CD4-positive, alpha-beta T cell treated with Interleukin-6 for 4 hours (primary cell): Measurements from ENCODE around the gene COA1.
"Not testable (repeated sequence)": the region's sequence is repeated elsewhere in the genome, so short reads cannot be mapped to it uniquely, and the experiment has no call there.

Experiments
- DNase-seq: peaks from one replicate; pipeline ENCODE4 v3.0.0-alpha.2; 2020; ENCODE audit warnings: mixed read lengths

COA1 gene

DNA sequence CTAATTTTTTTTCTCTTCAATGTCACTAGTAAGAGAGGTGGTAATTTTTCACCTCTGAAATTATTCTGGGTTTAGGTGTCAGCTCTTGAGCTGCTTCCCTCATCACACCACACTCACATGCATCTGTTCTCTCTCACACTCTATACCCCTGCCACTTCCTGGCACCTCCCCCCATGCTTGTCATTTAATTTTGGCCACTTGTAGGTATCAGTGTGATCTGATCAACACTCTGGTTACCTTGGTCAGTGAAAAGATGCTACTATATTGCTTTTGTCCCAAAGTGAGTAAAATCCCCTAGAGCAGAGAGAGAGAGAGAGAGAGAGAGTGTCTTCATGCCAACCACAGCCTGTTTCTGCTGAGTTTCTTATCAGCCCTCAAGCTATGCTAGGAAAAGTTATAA lies 103.9 kb downstream of the COA1 start:
- peak; percentile 65 for DNase-seq

DNA sequence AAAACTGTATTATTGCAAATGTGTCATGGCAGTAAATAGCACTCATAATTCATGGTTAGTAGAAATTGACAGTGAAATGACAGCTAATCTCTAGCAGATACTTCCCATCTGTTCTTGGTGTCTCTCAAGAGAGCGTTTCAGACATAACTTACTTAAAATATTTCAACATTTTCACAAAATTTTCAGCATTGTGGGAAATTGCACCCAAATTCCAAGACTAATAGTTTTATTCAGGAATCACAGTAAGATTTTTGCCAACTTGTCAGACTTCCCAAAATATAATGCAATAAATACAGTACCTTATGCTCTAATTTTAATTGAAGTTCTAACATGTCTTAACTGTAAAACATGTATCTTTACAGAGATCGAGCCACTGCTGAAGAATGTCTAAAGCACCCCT lies 105.2 kb downstream of the COA1 start:
- no peak for DNase-seq

DNA sequence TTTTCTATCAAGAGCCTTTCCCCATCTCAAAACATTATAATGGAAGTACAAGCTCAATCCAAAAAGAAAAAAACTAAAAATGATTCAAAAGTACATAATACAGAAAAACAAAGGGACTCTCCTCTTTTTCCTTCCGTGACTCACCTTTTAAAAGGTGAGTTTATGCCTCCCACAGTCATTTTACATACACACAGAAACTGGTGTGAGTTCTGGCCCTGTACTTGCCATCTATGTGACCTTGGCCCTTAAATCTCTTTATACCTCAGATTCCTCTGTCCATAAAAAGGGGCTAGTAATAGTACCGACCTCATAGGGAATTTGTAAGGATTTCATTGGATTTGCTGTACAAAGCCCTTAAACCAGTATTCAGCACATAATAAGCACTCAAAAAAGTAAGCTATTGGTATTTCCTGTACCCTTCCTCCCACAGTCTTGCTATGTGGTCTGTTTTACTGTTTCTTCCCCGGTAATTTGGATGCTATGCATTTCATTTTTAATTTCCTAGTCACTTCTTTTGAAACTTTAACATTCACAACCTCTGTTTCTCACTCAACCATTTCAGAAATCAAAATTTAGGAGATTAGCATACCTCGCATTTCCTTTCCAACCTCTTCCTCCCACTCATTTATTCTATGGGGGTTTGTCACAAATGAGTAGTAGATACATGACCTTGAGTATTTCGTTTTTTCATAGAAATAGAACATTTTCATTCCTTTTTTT lies 107.4 kb downstream of the COA1 start:
- DNase-seq = no peak

DNA sequence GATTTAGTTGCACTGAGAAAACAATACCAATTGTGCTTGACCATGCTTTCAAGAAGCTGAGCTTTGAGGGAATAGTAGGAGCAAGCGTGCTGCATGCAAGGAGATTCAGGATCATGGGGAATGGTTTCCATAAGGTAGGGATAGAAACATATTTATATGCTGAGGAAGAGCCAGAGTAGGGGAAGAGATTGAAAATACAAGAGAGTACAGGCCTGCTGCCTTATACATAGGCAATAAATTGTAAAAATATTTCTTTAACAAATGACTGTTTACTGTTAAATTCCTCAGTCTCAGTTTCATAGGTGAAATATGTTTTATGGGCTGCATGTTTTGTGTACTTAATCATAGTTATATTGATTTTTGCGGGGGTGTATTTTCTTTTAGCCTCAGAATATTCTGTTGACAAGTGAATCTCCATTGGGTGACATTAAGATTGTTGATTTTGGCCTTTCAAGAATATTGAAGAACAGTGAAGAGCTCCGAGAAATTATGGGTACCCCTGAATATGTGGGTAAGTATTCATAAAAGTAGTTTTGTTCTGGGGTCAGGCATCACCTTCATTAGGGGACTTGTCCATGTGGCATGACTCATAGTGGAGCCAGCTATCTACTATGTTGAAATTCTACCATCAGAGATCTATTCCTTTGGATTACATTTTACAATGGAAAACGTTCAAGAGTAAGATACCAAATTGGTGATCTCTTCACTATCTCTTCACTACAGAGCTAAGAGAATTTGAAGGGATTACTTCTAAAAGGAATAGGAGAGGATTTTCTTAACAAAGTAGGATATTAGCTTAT lies 109.9 kb downstream of the COA1 start:
- DNase-seq = no peak

DNA sequence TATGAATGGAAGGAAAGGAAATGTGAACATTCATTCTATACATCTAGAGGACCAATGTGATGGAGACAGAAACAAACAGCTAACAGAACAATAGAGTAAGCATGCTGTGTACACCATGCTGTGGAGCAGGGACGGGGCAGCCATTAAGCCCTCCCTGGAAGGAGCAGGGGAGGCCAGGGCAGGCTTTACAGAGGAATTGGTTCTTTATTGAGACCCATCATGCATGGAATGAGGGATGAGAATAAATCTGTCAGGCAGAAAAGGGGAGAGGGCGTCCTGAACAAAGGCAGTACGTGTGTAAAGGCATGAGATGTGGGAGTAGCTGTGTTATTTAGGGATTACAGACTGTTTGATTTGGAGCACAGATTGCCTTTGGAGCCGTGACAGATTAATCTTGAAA lies 111.2 kb downstream of the COA1 start:
- no peak for DNase-seq

DNA sequence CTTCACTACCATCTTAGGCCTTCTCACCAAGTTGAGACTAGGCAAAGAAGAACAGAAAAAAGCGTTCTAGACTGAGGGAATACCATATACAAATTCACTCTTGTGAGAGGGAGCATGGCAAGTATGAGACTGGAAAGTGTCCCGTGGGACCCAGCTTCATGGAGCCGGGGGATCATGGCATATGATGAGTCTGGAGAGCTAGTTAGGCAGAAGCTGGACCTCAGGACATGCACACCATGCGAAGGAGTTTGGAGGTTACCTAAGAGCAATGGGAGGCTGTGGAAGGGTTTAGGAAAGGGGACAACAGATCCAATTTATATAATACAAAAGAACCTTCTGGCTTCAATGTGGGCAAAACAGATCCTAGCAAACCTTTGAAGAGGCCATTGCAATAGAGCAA lies 112.3 kb downstream of the COA1 start:
- no peak for DNase-seq

DNA sequence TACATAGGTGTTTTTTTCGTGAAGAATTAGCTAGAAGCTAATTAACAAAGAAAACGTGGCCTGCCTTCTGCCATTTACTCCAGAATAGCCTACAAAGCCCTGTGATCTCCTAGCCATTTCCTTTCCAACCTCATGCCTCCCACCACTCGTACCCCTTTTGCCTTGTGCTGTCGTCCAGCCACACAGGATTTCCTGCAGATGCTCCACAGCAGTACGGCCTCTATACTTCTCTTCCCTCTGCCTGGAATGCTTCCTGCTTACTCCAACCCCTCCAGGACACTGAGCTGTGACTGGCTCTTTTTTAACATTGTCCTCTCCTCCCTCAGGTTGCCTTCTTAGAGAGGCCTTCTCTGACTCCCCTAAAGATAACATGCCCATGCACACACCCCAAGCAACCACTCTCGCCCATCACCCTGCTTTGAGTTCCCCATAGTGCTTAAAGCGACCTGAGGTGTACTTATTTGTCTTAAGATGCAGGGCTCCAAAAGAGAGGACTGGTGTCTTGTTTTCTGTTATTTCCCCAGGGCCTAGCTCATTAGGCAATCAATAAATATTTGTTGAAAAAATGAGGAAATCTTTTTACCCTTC lies 113.7 kb downstream of the COA1 start:
- no peak for DNase-seq

DNA sequence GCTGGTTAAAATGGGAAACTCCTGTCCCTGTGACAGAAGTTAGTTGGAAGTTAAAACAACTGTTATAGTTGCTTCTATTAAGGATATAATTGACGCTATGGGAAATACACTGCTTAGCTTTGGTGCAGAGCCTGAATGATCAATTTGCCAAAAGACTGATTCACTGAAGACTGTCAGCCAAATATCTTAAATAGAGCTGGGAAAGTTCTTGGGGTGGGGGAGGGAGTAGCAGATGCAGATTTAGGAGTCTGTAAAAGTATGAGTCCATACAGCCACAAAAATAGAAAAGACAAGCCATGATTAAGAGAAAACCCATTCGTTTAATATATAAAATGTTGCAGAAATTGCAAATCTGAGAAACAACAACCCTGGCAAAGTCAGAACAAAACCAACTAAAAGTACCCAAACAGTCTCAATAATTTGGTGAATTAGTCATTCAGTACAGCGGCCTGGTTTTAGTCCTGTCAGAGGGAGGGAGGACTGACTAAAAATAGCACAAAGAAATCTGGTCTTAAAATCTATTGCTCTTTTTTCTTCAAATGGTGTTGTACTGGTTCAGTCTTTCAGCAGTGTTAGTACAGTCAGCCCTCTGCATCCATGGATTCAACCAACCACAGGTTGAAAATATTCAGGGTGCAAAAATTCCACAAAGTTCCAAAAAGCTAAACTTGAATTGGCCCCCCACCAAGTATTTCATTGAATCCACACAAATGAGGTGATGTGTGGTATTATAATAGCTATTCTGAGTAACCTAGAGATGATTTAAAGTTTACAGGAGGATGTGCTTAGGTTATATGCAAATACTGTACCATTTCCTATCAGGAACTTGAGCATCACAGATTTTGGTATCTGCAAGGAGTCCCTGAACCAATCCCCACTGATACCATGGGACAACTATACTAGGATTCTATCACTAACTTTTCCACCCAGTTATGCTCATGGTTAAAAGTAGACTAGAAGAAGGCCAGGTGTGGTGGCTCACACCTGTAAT lies 116.4 kb downstream of the COA1 start:
- no peak for DNase-seq

DNA sequence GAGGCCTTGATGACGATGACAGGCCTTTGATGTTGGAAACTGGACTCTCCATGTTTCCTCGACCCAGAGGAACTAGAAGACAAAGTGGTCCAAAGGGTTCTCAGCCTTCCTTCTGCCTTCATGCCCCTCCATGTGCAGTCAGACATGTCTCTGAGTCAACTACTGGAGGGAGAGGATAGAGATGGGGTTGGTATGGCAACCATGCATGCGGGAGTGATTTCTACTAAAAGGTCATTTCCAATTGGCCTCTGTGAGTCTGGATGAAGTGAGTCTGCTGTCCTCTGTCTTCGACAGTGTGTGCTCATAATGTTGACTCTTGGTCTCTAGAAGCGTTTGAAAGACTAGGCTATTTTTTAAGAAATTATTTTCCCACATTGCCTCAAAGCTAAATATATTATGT lies 117.2 kb downstream of the COA1 start:
- no peak for DNase-seq

DNA sequence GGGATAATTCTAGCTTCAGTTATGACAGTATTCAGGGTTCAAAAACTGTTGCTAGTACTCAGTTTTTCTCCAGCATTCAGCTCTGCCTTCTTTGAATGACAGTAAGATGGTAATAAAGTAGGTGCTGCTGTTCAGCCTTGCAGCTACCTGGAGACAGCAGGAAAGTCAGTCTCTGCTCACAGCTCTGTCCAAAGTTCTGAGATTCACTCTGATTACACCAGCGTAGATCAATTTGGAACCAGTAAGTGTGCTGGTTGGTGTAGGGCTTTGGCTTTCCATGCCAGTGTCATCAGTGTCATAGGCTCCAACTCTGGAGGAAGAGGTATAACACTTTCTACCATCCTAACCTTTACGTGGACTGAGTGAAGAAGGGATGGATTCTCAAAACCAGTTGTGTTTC lies 120.2 kb downstream of the COA1 start:
- no peak for DNase-seq

DNA sequence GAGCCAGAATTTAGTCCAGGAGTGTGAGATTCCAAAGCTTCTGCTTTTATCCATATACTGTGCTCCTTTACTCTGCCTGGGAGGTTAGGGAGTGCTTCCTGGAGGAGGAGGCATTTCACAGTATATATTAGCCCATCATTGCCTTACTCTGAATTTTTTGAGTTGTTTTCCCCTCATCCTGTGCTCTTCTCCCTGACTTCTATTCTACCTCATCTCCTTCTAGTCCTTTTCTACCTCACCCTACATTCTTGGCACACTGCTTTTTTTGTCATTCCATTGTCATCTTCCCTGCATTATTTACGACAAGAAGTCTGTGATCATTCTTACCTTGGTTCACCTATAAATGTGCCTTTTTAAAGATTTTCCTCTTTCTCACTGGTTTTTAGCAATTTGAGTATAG lies 125.1 kb downstream of the COA1 start:
- no peak for DNase-seq

DNA sequence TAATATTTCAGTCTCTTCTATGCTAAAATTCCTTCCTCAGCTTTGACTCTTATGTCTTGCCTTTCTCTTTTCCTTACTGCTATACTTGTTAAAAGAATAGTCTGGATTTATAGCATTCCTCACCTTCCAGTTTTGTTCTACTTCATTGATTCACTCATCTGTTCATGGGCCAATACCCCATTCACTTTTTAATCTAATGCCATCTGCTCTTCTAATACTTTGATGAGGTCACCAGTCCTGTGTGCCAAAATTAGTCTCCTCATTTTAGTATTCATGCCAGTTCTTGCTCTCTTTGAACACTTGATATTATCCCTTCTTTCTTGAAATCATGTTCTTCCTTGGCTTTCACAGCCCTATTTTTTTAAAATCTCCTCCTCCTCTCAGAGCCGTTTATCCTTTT lies 127.1 kb downstream of the COA1 start:
- DNase-seq = no peak

DNA sequence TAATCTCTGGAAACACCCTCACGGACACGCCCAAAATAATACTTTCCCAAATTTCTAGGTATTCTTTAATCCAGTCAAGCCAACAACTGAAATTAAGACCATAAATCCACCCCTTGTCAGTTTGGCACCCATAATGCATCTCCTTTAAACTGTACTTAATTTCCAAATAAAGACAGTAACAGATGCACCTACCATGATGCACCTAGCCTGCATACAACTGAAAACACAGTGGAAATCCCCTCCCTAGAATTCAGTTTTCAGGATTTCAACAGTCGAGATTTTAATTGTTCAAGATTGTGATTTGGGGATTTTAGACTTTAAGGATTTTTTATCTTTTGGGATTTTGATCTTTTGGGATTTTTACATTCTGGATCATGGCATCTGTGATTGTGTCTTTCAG lies 129.3 kb downstream of the COA1 start:
- DNase-seq = no peak

DNA sequence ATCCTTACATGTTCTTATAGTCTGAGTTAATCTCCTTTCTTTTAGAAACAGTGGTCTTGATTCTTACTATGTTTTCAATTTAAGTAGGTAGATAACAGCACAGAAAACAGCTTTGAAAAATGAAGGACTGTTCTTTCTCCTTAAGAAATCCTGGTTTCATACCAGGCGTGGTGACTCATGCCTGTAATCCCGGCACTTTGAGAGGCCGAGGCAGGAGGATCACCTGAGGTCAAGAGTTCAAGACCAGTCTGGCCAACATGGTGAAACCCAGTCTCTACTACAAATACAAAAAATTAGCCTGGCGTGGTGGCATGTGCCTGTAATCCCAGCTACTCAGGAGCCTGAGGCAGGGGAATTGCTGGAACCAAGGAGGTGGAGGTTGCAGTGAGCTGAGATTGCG lies 132.9 kb downstream of the COA1 start:
- DNase-seq = not testable (repeated sequence)

DNA sequence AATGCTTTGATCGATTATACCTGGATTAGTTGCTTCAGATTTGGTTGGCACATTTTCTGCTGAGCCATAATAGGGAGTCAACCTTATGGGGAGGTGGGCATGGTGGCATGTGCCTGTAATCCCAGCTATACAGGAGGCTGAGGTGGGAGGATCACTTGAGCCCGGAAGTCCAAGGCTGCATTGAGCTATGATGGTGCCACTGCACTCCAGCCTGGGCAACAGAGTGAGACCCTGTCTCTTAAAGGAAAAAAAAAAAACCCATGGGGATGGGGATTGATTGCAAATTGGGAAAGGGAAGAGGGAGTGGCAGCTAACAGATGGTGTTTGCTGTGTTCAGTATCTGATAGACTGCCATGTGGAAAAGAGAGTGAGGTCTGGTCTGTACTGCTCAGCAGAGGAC lies 135.3 kb downstream of the COA1 start:
- DNase-seq = no peak

DNA sequence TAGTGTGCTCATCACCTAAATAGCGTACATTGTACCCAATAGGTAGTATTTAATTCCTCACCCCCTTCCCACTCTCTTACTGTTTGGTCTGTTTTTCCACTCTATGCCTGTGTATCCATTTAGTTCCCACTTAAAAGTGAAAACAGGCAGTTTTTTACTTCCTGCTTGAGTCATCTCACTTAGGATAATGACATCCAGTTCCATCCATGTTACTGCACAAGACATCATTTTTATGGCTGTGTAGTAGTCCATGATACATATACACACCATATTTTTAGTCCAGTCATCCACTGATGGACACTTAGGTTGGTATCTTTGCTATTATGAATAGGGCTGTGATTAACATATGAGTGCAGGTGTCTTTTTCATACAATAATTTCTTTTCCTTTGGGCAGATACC lies 136.3 kb downstream of the COA1 start:
- DNase-seq = no peak

DNA sequence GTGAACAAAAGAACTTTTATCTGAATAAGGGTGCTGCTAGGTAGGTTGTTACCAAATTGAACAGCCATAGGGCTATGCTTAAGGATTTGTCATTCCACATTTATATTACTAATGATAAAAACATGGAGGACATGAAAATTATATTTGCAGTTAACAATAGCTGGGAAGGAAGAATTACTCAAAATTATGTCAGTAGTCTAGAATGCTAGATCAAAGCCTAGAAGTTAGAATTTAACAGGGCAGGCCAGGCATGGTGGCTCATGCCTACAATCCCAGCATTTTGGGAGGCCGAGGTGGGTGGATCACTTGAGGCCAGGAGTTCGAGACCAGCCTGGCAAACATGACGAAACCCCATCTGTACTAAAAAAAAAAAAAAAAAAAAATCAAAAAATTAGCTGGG lies 137.0 kb downstream of the COA1 start:
- DNase-seq = no peak

DNA sequence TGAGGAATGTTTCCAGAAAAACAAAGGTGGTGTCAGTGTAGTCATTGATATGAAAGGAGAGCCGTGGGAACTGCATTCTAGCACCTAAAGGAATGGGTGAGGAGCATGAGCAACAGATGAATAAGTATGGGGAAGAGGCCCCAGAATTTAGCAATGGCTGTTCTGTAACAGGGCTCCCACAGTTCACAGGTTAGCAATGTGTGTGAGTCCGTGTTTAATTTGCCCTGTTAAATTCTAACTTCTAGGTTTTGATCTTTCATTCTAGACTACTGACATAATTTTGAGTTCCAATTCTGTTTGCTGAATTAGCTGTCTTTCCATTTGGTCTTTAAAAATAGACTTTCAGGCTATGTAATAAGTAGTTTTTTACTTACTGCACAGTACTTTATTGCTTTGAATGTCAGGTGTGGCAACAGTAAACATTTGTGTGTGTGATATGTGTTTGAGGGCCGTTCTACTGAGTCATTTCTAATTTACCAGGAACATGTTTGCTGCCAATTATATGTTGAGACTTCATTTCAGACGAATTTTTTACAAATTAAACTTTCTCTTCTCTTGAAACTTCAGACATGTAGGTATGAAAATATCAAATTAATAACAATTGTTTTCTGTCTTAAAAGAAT lies 137.7 kb downstream of the COA1 start:
- no peak for DNase-seq

DNA sequence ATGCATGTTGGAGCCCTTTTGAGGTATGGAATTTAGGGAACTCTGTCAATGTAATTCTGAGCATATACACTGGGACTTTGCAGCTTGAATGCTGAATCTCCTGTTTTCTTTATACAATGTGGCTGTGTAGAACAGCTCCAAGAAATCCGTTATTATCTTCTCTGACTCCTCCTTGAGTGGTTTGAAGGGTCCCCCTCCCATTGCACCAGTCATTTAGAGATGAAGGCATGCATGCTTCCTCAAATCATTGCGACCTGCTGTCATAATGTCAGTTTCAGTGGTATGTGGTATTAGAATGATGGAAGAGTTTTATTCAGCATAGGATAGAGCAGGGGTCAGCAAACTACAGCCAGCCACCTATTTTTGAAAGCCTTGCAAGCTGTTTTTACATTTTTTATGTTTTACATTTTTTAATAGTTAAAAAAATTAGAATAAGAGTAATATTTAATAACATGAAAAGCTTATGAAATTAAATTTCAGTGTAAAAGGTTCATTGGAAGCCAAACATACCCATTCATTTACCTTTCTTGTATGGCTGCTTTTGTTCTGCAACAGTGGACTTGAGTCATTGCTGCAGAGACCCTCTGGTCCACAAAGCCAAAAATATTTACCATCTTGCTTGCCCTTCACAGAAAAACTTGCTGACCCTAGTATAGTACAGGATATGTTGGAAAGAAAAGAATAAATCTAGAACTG lies 138.3 kb downstream of the COA1 start:
- DNase-seq = no peak

DNA sequence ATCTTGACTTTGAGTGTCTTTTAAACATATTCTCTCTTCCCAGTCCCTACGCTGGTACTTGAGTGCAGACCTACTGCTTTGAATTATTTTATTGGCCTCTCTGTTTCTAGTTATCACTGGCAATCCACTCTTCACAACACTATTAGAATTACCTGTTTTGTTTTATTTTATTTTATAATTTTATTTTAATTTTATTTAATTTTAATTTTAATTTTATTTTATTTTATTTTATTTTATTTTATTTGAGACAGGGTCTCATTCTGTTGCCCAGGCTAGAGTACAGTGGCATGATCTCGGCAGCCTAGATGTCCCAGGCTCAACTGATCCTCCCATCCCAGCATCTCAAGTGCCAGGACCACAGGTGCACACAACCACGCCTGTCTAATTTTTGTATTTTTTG lies 139.6 kb downstream of the COA1 start:
- no peak for DNase-seq
